ENCODE results near the gene ATF2. TPM values are rescaled to one million over a fixed set of nuclear protein-coding genes. Genes with fewer than 3 reads are reported as not detected.

The ATF2 gene
- total RNA-seq, 1 donor from 2014 or later, result 71.0 TPM

DNA sequence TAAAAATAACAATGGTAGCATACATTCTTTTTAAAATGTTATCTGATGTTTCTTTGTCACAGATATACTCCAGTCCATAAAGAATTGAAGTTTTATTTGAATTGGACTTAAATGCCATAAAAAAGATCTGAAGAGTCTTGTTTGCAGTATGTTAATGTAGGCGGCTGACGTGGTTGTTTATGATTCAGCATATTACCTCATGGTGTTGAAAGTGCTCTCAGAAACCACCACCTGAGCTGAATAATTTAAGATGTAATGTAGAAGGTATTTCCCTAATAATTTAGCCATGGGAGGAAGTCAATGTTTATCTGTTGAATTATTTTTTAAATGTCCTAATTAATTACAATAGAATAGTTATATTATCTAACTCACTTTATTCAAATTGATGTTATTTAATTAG is 104.3 kb downstream of the ATF2 start:
- no peak for DNase-seq (ENCODE audit: extremely low spot score, unreplicated experiment)
- no peaks in the 10 kb centered on the region for H3K27me3 Mint-ChIP-seq (ENCODE audit: unreplicated experiment)
- no peak overlapping the region for H3K4me3 Mint-ChIP-seq (ENCODE audit: unreplicated experiment)
- no peaks in the 10 kb centered on the region for H3K4me1 Mint-ChIP-seq (ENCODE audit: unreplicated experiment)
- H3K36me3 Mint-ChIP-seq (ENCODE audit: unreplicated experiment), result peaks cover 18% of the 10 kb centered on the region
- TF ChIP-seq, protein P1, sequence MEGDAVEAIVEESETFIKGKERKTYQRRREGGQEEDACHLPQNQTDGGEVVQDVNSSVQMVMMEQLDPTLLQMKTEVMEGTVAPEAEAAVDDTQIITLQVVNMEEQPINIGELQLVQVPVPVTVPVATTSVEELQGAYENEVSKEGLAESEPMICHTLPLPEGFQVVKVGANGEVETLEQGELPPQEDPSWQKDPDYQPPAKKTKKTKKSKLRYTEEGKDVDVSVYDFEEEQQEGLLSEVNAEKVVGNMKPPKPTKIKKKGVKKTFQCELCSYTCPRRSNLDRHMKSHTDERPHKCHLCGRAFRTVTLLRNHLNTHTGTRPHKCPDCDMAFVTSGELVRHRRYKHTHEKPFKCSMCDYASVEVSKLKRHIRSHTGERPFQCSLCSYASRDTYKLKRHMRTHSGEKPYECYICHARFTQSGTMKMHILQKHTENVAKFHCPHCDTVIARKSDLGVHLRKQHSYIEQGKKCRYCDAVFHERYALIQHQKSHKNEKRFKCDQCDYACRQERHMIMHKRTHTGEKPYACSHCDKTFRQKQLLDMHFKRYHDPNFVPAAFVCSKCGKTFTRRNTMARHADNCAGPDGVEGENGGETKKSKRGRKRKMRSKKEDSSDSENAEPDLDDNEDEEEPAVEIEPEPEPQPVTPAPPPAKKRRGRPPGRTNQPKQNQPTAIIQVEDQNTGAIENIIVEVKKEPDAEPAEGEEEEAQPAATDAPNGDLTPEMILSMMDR (IDR thresholded peaks at IDR 0.05), result no peak
- H3K27ac Mint-ChIP-seq (ENCODE audit: unreplicated experiment), result no peak overlapping the region
- peaks cover 7% of the 10 kb centered on the region for H3K9me3 Mint-ChIP-seq (ENCODE audit: unreplicated experiment)

DNA sequence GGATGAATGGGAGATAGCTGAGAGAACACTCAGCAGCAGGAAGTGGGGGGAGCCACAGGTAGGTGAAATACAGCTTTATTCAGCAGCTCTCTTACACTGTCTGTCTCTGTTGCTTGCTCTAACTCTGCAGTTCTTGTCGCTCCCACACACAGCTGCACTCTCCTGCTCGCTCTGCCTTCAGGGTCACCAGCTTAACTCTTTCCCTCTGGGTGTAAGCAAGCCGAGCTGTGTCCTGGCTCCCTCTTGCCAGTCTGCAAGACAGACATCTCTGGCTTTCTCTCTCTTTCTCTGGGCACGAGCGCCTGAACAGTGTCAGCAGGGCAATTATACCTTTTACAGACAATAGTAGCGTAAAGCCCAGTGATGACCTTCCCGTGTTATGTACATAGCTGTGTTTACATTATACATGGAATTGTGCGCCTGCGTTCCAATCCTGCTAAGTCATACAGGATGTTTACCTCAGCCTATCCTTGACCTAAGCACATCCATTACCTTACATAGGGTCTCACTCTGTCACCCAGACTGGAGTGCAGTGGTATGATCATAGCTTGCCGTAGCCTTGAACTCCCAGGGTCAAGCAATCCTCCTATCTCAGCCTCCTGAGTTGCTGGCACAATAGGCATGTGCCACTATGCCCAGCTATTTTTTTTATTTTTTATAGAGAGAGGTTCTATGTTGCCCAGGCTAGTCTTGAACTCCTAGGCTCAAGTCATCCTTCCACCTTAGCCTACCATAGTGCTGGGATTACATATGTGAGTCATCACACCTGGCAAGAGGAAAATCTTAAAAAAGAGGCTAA is 105.0 kb downstream of the ATF2 start:
- TF ChIP-seq, protein P1 (IDR thresholded peaks at IDR 0.05), result no peak
- Mint-ChIP-seq H3K4me1 (ENCODE audit: unreplicated experiment) (no peaks in the 10 kb centered on the region), H3K9me3 (ENCODE audit: unreplicated experiment) (peaks cover under 1% of the 10 kb centered on the region), H3K4me3 (ENCODE audit: unreplicated experiment) (no peak overlapping the region), H3K27me3 (ENCODE audit: unreplicated experiment) (no peaks in the 10 kb centered on the region), H3K27ac (ENCODE audit: unreplicated experiment) (no peak overlapping the region), H3K36me3 (ENCODE audit: unreplicated experiment) (peaks cover 12% of the 10 kb centered on the region)
- DNase-seq (ENCODE audit: extremely low spot score, unreplicated experiment), result no peak

DNA sequence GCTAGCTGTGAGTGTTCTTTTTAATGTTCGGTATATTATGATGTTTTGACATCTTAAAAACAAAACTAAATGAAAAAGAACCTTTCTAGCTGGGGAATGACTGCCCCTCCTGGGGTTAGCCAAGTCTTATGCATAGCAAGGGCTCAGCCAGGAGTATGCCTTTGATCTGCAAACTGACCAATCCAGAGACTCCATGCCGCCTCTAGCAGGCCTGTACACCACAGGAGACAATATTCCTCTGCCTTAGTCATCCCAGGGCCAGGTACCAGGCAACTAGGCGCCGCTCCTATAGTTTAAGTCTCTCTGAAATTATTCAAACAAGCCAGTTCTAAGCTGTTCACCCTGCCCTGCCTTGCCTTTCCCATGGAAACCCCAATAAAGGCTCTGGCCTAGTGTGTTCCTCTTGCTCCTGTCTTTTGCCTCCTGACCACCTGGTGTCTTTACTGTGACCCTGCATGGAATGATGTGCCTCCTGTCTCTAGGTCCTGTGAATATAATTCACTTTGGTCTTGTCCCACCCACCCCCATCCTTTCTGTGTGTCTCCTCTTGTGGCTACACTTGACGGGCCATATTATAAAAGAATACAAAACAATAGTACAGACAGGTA is 110.8 kb downstream of the ATF2 start:
- no peak for DNase-seq (ENCODE audit: extremely low spot score, unreplicated experiment)
- Mint-ChIP-seq H3K36me3 (ENCODE audit: unreplicated experiment) (no peaks in the 10 kb centered on the region), H3K4me1 (ENCODE audit: unreplicated experiment) (no peaks in the 10 kb centered on the region), H3K27ac (ENCODE audit: unreplicated experiment) (no peak overlapping the region), H3K9me3 (ENCODE audit: unreplicated experiment) (peaks cover 3% of the 10 kb centered on the region), H3K27me3 (ENCODE audit: unreplicated experiment) (no peaks in the 10 kb centered on the region), H3K4me3 (ENCODE audit: unreplicated experiment) (no peak overlapping the region)
- TF ChIP-seq, protein P1 (IDR thresholded peaks at IDR 0.05), result no peak

DNA sequence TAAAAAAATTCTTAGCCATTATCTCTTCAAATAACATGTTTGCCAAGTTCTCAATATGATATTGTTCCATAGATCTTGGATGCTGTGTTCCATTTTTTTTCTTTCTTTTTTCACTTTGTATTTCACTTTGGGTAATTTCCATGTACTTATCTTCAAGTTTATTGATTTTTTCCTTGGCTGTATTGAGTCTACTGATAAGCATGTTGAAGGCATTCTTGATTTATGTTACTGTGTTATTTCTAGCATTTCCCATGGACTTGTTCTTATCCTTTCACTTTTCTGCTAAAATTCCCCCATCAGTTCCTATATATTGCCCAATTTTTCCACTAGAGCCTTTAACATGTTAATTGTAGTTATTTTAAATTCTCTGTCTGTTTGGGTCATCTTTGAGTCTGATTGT is 112.0 kb downstream of the ATF2 start:
- Mint-ChIP-seq H3K27ac (ENCODE audit: unreplicated experiment) (no peak overlapping the region), H3K4me3 (ENCODE audit: unreplicated experiment) (no peak overlapping the region), H3K9me3 (ENCODE audit: unreplicated experiment) (peaks cover 3% of the 10 kb centered on the region), H3K4me1 (ENCODE audit: unreplicated experiment) (no peaks in the 10 kb centered on the region), H3K36me3 (ENCODE audit: unreplicated experiment) (peaks cover 3% of the 10 kb centered on the region), H3K27me3 (ENCODE audit: unreplicated experiment) (no peaks in the 10 kb centered on the region)
- TF ChIP-seq, protein P1 (IDR thresholded peaks at IDR 0.05), result no peak
- no peak for DNase-seq (ENCODE audit: extremely low spot score, unreplicated experiment)

DNA sequence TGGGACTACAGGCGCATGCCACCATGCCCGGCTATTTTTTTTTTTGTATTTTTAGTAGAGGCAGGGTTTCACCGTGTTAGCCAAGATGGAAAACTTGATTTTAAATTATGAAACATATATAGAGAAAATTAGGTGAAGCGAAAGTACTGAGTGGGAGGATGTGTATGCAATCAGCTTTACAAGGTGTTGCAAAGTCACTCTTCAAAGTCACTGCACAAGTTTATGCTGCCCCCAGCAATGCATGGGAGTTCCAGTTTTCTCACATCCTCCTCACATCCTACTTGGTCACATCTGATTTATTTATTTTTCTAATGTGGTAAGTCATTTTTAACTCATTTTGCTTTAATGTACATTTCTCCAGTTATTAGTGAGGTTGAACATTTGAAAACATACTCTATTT is 113.7 kb downstream of the ATF2 start:
- no peak for DNase-seq (ENCODE audit: extremely low spot score, unreplicated experiment)
- H3K4me3 Mint-ChIP-seq (ENCODE audit: unreplicated experiment), result no peak overlapping the region
- no peaks in the 10 kb centered on the region for H3K27me3 Mint-ChIP-seq (ENCODE audit: unreplicated experiment)
- H3K4me1 Mint-ChIP-seq (ENCODE audit: unreplicated experiment), result no peaks in the 10 kb centered on the region
- H3K27ac Mint-ChIP-seq (ENCODE audit: unreplicated experiment), result no peak overlapping the region
- H3K36me3 Mint-ChIP-seq (ENCODE audit: unreplicated experiment), result peaks cover 3% of the 10 kb centered on the region
- TF ChIP-seq, protein P1 (IDR thresholded peaks at IDR 0.05), result no peak
- peaks cover 3% of the 10 kb centered on the region for H3K9me3 Mint-ChIP-seq (ENCODE audit: unreplicated experiment)
